IMR-90 (cell line): ENCODE results near the gene MRPL58. TPM values are rescaled to one million over a fixed set of nuclear protein-coding genes. Genes with fewer than 3 reads are reported as not detected.

Source experiments
- ATAC-seq: fragments of 200-7000 bp; cut with Tn5 transposase; 2 replicates; pipeline ENCODE4 v1.9.1; 2020; ENCODE audit warnings: low read depth, mild to moderate bottlenecking, moderate library complexity
- BruUV-seq: library from RNA; stranded (reverse); fragments of 400-500 nt; replicated peaks from 2 replicates; lab custom pipeline; 2021; lab: Mats Ljungman, UMichigan
- CTCF ChIA-PET: fragments of 300-600 bp; formaldehyde crosslinking; extraction: SDS; loops from one replicate; lab custom pipeline; 2021; ENCODE audit warnings: antibody characterized with exemption; lab: Yijun Ruan, JAX
- POLR2A ChIA-PET: fragments of 300-600 bp; sonication (Branson Sonifier 250); formaldehyde crosslinking; loops from one replicate; lab custom pipeline; 2022; ENCODE audit warnings: antibody characterized with exemption; ENCODE audit not compliant: unreplicated experiment; lab: Charles Lee
- DNase-seq: peaks from one replicate; pipeline ENCODE4 v3.0.0; 2013
- H2AFZ ChIP-seq: replicated peaks from 2 replicates; pipeline ENCODE3; 2013; ENCODE audit warnings: low read length, mild to moderate bottlenecking; ENCODE audit not compliant: poor library complexity
- H2AK5ac ChIP-seq: 2 replicates; pipeline ENCODE4 v1.6.1; 2013; ENCODE audit warnings: low read depth, low read length, inconsistent platforms
- H2AK9ac ChIP-seq: replicated peaks from 2 replicates; pipeline ENCODE3; 2013; ENCODE audit warnings: mild to moderate bottlenecking, low read depth, low read length, moderate library complexity; ENCODE audit not compliant: poor library complexity
- H2BK120ac ChIP-seq: 2 replicates; pipeline ENCODE4 v1.6.1; 2013; ENCODE audit warnings: low read depth, low read length, inconsistent platforms
- H2BK15ac ChIP-seq: 3 replicates; pipeline ENCODE4 v1.6.1; 2013; ENCODE audit warnings: low read depth, low read length, inconsistent platforms
- H2BK20ac ChIP-seq: 2 replicates; pipeline ENCODE4 v1.6.1; 2013; ENCODE audit warnings: low read depth, mild to moderate bottlenecking, inconsistent platforms, low read length, moderate library complexity
- H2BK5ac ChIP-seq: 2 replicates; pipeline ENCODE4 v1.6.1; 2013; ENCODE audit warnings: mild to moderate bottlenecking, low read depth, low read length, inconsistent platforms; ENCODE audit not compliant: poor library complexity, severe bottlenecking
- H3K14ac ChIP-seq: replicated peaks from 2 replicates; pipeline ENCODE4 v1.6.1; 2013; ENCODE audit warnings: low read depth, low read length, inconsistent platforms
- H3K18ac ChIP-seq: 2 replicates; pipeline ENCODE4 v1.6.1; 2013; ENCODE audit warnings: low read depth, low read length, control low read depth
- H3K23ac ChIP-seq: 2 replicates; pipeline ENCODE4 v1.6.1; 2013; ENCODE audit warnings: low read depth, low read length, inconsistent platforms
- H3K27ac ChIP-seq: 2 replicates; pipeline ENCODE4 v1.5.1; 2013; ENCODE audit warnings: mild to moderate bottlenecking, control low read depth, low read length; ENCODE audit not compliant: insufficient read depth
- H3K27me3 ChIP-seq: 2 replicates; pipeline ENCODE4 v1.6.1; 2013; ENCODE audit warnings: low read length; ENCODE audit not compliant: control insufficient read depth, insufficient read depth
- H3K36me3 ChIP-seq: 2 replicates; pipeline ENCODE4 v1.6.1; 2013; ENCODE audit warnings: low read length, mixed read lengths; ENCODE audit not compliant: control insufficient read depth, insufficient read depth
- H3K4ac ChIP-seq: 2 replicates; pipeline ENCODE4 v1.6.1; 2013; ENCODE audit warnings: low read depth, low read length, inconsistent platforms
- H3K4me1 ChIP-seq: 2 replicates; pipeline ENCODE4 v1.6.1; 2013; ENCODE audit warnings: low read length, mixed read lengths; ENCODE audit not compliant: control insufficient read depth, insufficient read depth
- H3K4me2 ChIP-seq: 2 replicates; pipeline ENCODE4 v1.6.1; 2013; ENCODE audit warnings: low read depth, mild to moderate bottlenecking, control low read depth, low read length, moderate library complexity
- H3K4me3 ChIP-seq: 2 replicates; pipeline ENCODE4 v1.5.1; 2013; ENCODE audit warnings: low read depth, mild to moderate bottlenecking, control low read depth, low read length, moderate library complexity; ENCODE audit not compliant: insufficient read depth
- H3K56ac ChIP-seq: 2 replicates; pipeline ENCODE4 v1.6.1; 2013; ENCODE audit warnings: low read length, inconsistent platforms; ENCODE audit not compliant: insufficient read depth; ENCODE audit errors: extremely low read depth
- H3K79me1 ChIP-seq, 2 experiments: 2 replicates each; pipeline ENCODE4 v1.6.1; 2013; ENCODE audit warnings: low read length in 2 of 2, inconsistent platforms in 1 of 2, low read depth in 1 of 2
- H3K9ac ChIP-seq: 2 replicates; pipeline ENCODE4 v1.6.1; 2013; ENCODE audit warnings: low read depth, low read length, control low read depth
- H3K9me1 ChIP-seq: 2 replicates; pipeline ENCODE4 v1.6.1; 2013; ENCODE audit warnings: low read length, inconsistent platforms; ENCODE audit not compliant: insufficient read depth
- H3K9me3 ChIP-seq: 2 replicates; pipeline ENCODE4 v1.6.1; 2013; ENCODE audit warnings: low read length; ENCODE audit not compliant: control insufficient read depth, insufficient read depth
- H4K20me1 ChIP-seq: 2 replicates; pipeline ENCODE4 v1.6.1; 2013; ENCODE audit warnings: low read length, inconsistent platforms; ENCODE audit not compliant: insufficient read depth
- H4K5ac ChIP-seq: 2 replicates; pipeline ENCODE4 v1.6.1; 2013; ENCODE audit warnings: mild to moderate bottlenecking, low read depth, low read length, control low read depth
- H4K8ac ChIP-seq, 2 experiments: 2 replicates each; pipeline ENCODE4 v1.6.1; 2013; ENCODE audit warnings: low read depth in 2 of 2, low read length in 2 of 2, control low read depth in 1 of 2, inconsistent platforms in 1 of 2
- H4K91ac ChIP-seq: 2 replicates; pipeline ENCODE4 v1.6.1; 2013; ENCODE audit warnings: low read depth, low read length, inconsistent platforms; ENCODE audit not compliant: insufficient read depth
- FOS ChIP-seq: fragments of 150-350 bp; IDR thresholded peaks from 2 replicates; pipeline ENCODE4 v1.6.1; 2016; ENCODE audit warnings: low read depth, low read length
- POLR2A ChIP-seq: IDR thresholded peaks from 2 replicates; pipeline ENCODE4 v1.6.1; 2012; ENCODE audit warnings: mild to moderate bottlenecking, low read depth, low read length
- WGBS, 2 experiments: methylation state at CpG; one replicate each; pipeline versions ENCODE4 v1.1.5 to v1.1.7; 2013; ENCODE audit warnings: missing lambda C conversion rate in 2 of 2; ENCODE audit not compliant: insufficient read length in 1 of 2; ENCODE audit errors: extremely low coverage in 2 of 2; 5-methylcytosine and 5-hydroxymethylcytosine counted together
- dilution Hi-C: fragments of 300-500 bp; cut with HindIII; formaldehyde crosslinking; loops from one replicate; pipeline ENCODE4 v1.14.3; 2018; ENCODE audit warnings: low sequenced_read_pairs; ENCODE audit not compliant: unreplicated experiment
- in situ Hi-C: fragments of 300-500 bp; cut with MboI; formaldehyde crosslinking; loops from 3 replicates; pipeline ENCODE4 v1.14.3; 2019; ENCODE audit warnings: low sequenced_read_pairs, inconsistent platforms, mixed read lengths
- intact Hi-C: fragments of 100-400 bp; cut with micrococcal nuclease; formaldehyde crosslinking; loops from 2 replicates; pipeline ENCODE4 v1.10.0; 2022
- polyA plus RNA-seq, 3 experiments: library from polyadenylated mRNA; depleted of rRNA; stranded (reverse); fragments of >200 nt; gene quantifications; 2 replicates each; pipeline ENCODE4 v1.2.3, GENCODE V29; 2012; ENCODE audit warnings: low replicate concordance in 1 of 3
- total RNA-seq: library from RNA; depleted of rRNA; stranded (reverse); fragments of >200 nt; gene quantifications from 2 replicates; pipeline ENCODE4 v1.2.3, GENCODE V29; 2012

Gene MRPL58
- total and polyA plus RNA-seq, 2 of the 4 experiments (the other 2 are of a cell fraction) = 42.5 to 53.0 TPM

DNA sequence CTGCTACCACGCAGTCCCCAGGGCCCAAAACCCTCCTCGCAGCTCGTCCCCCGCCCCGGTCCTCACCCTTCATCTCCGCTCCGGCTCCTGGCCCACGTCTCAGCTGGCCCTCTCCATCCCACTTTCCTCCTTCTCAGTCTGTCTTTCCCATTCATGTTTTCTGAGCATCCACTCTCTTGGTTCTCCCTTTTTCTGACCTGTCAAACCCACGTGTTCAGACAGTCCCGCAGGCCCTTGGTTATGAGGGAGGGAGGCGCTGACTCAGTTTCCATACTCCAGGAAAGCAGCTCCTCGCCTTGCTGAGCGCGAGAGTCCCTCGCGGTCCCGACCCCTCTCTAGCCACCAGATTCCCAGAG, 39.5 kb upstream of the MRPL58 start:
- Histone ChIP-seq H3K27ac (no peak overlapping the region), H2BK120ac (no peak overlapping the region), H2BK15ac (no peak overlapping the region), H3K4ac (no peak overlapping the region), H3K36me3 (no peaks in the 10 kb centered on the region), H3K4me3 (peak overlapping the region; percentile 18; the same call in 1 of the 2 replicates), H2AFZ (peak overlapping the region; percentile 71), H3K56ac (no peak overlapping the region), H3K4me2 (peak overlapping the region; percentile 66), H2BK5ac (no peak overlapping the region), H4K91ac (no peak overlapping the region), H4K8ac (no peak overlapping the region), H3K79me1 (no peaks in the 10 kb centered on the region), H4K20me1 (no peaks in the 10 kb centered on the region), H3K18ac (no peak overlapping the region), H4K5ac (no peak overlapping the region), H2AK5ac (no peak overlapping the region), H3K14ac (no peak overlapping the region), H3K9ac (no peak overlapping the region), H3K27me3 (peaks cover 49% of the 10 kb centered on the region), H3K9me3 (no peaks in the 10 kb centered on the region), H2BK20ac (no peak overlapping the region), H3K4me1 (0 out of 2 replicates have a peak, but pooled peaks cover 2% of the 10 kb centered on the region), H3K9me1 (no peaks in the 10 kb centered on the region), H3K23ac (no peak overlapping the region), H2AK9ac (no peak overlapping the region)
- in situ Hi-C loops (no loop called here), intact Hi-C loops (no loop called here), dilution Hi-C loops (no loop called here)
- ChIA-PET CTCF (no interaction called here), POLR2A (interaction anchor here (0.8 to 1.3 kb wide), 2 partner anchors 14 to 16 kb away, joined by 4 to 5 read pairs; partner anchors contain the start of gene CDR2L)
- BruUV-seq = no TSS peak
- ATAC-seq (no peak), DNase-seq (no peak)
- TF ChIP-seq FOS = no peak
- no peak for TF ChIP-seq POLR2A
- 20% methylated on average over 3 of the region's 17 CpGs; no CpG with 5 or more reads in 1 of the 2 experiments for WGBS, 2 experiments
